ENCODE measurements around the gene FTO. TPM values are rescaled to one million over a fixed set of nuclear protein-coding genes. Genes with fewer than 3 reads are reported as not detected.

The FTO gene
- total and polyA plus RNA-seq, 2 of the 8 experiments (the other 6 are each of a cell fraction or from before 2014, with no cell fraction given): 34.5 to 59.8 TPM

GRCh38 chr16:53863861-53864260 lies 159.9 kb downstream of the FTO start (continued):
- TF ChIP-seq YY1 (IDR thresholded peaks at IDR 0.05; ENCODE audit: low read depth, low read length) (no peak), TBP (IDR thresholded peaks at IDR 0.05; ENCODE audit: low read depth, low read length) (no peak), ZNF274 (IDR thresholded peaks at IDR 0.05; ENCODE audit: borderline replicate concordance, extremely low read depth, low read length) (no peak), TAF7 (optimal IDR thresholded peaks at IDR 0.05; ENCODE audit: borderline replicate concordance, low read depth, low read length) (no peak), CEBPB (IDR thresholded peaks at IDR 0.05; ENCODE audit: low read depth, low read length) (no peak)

Measured in H1 (cell line).